Measurements from ENCODE around the gene ADAM17. TPM values are rescaled to one million over a fixed set of nuclear protein-coding genes. Genes with fewer than 3 reads are reported as not detected.
"Not testable (repeated sequence)": the region's sequence is repeated elsewhere in the genome, so short reads cannot be mapped to it uniquely, and the experiment has no call there.

The ADAM17 gene
- total and polyA plus RNA-seq, 5 donors from 2014 or later: 11.8 to 34.1 (median 14.3) TPM

- no peak overlapping the region for H3K4me3 Mint-ChIP-seq
- ATAC-seq (ENCODE audit: low read depth in 2 of 2): no peak
- H3K36me3 Mint-ChIP-seq: peaks cover 54% of the 10 kb centered on the region
- Histone ChIP-seq H3K27me3 (ENCODE audit: control insufficient read depth, insufficient read depth, low read length) (no peaks in the 10 kb centered on the region), H3K27ac (ENCODE audit: insufficient read depth, low read length, poor library complexity, severe bottlenecking) (no peak overlapping the region), H3K4me3 (ENCODE audit: low read depth, low read length) (no peak overlapping the region), H3K9me3 (ENCODE audit: control insufficient read depth in 2 of 2, low read length in 2 of 2) (no peaks in the 10 kb centered on the region), H3K4me1 (ENCODE audit: control insufficient read depth, insufficient read depth, low read length, poor library complexity, severe bottlenecking) (no peaks in the 10 kb centered on the region), H3K36me3 (ENCODE audit: control insufficient read depth, insufficient read depth, low read length) (peaks cover 63% of the 10 kb centered on the region)
- H3K27ac Mint-ChIP-seq: peak overlapping the region in 2 of 3 donors; percentile 48 to 55
- DNase-seq: no peak
- H3K27me3 Mint-ChIP-seq: no peaks in the 10 kb centered on the region
- H3K9me3 Mint-ChIP-seq: peaks cover 0 to 5% (median 1%) of the 10 kb centered on the region in 7 donors
- peaks cover 0 to 6% (median 4%) of the 10 kb centered on the region in 4 donors for H3K4me1 Mint-ChIP-seq
Measured at GRCh38 chr2:9517118-9517782, 38.4 kb downstream of the ADAM17 start.

DNA sequence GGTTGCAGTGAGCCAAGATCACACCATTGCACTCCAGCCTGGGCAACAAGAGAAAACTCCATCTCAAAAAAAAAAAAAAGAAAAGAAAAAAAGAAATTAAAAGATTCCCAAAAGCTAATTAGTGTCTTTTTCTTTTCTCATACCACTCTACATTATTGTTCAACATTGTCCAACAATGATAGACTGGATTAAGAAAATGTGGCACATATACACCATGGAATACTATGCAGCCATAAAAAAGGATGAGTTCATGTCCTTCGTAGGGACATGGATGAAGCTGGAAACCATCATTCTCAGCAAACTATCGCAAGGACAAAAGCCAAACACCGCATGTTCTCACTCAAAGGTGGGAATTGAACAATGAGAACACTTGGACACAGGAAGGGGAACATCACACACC lies 41.7 kb downstream of the ADAM17 start:
- H3K27me3 ChIP-seq (ENCODE audit: control insufficient read depth, insufficient read depth, low read length); H3K27ac Mint-ChIP-seq; H3K9me3 Mint-ChIP-seq; H3K4me1 ChIP-seq (ENCODE audit: control insufficient read depth, insufficient read depth, low read length, poor library complexity, severe bottlenecking); H3K4me3 ChIP-seq (ENCODE audit: low read depth, low read length); H3K27ac ChIP-seq (ENCODE audit: insufficient read depth, low read length, poor library complexity, severe bottlenecking); H3K4me1 Mint-ChIP-seq; ATAC-seq (ENCODE audit: low read depth in 2 of 2); H3K27me3 Mint-ChIP-seq; DNase-seq; H3K9me3 ChIP-seq (ENCODE audit: control insufficient read depth in 2 of 2, low read length in 2 of 2); H3K4me3 Mint-ChIP-seq: not testable (repeated sequence)
- peaks cover 40% of the 10 kb centered on the region for H3K36me3 Mint-ChIP-seq
- peaks cover 43% of the 10 kb centered on the region for H3K36me3 ChIP-seq (ENCODE audit: control insufficient read depth, insufficient read depth, low read length)

GRCh38 chr2:9508931-9509330 lies 46.7 kb downstream of the ADAM17 start:
- peaks cover 42% of the 10 kb centered on the region for H3K36me3 Mint-ChIP-seq
- H3K27ac Mint-ChIP-seq: peak overlapping the region in 2 of 3 donors; percentile 32 to 52
- H3K27me3 Mint-ChIP-seq: no peaks in the 10 kb centered on the region

DNA sequence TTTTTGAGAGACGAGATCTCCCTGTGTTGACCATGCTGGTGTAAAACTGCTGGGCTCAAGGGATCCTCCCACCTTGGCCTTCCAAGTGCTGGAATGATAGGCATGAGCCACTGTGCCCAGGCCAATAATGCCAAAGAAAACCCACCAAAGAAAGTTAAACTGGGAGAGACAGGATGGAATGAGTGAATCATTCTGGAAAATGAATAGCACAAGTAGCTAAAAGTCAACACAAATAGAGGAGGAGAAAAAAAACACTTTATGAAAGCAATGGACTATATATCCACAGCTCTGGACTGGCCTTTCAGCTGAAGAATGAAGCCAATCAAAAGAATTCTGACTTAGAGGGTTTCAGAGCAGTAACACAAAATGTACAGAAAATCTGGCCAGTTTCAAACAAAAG lies 57.4 kb downstream of the ADAM17 start:
- no peaks in the 10 kb centered on the region for H3K4me1 ChIP-seq (ENCODE audit: control insufficient read depth, insufficient read depth, low read length, poor library complexity, severe bottlenecking)
- peaks cover 52% of the 10 kb centered on the region for H3K36me3 Mint-ChIP-seq
- ATAC-seq (ENCODE audit: low read depth in 2 of 2): no peak

More at GRCh38 chr2:9508931-9509330, 46.7 kb downstream of the ADAM17 start:
- Histone ChIP-seq H3K9me3 (ENCODE audit: control insufficient read depth in 2 of 2, low read length in 2 of 2) (no peaks in the 10 kb centered on the region), H3K27ac (ENCODE audit: insufficient read depth, low read length, poor library complexity, severe bottlenecking) (no peak overlapping the region), H3K27me3 (ENCODE audit: control insufficient read depth, insufficient read depth, low read length) (no peaks in the 10 kb centered on the region), H3K36me3 (ENCODE audit: control insufficient read depth, insufficient read depth, low read length) (peaks cover 47% of the 10 kb centered on the region), H3K4me1 (ENCODE audit: control insufficient read depth, insufficient read depth, low read length, poor library complexity, severe bottlenecking) (no peaks in the 10 kb centered on the region), H3K4me3 (ENCODE audit: low read depth, low read length) (no peak overlapping the region)
- DNase-seq: no peak
- ATAC-seq (ENCODE audit: low read depth in 2 of 2): no peak
- Mint-ChIP-seq H3K4me1 (peaks cover 0 to 12% (median 4%) of the 10 kb centered on the region in 4 donors), H3K4me3 (no peak overlapping the region), H3K9me3 (peaks cover 0 to 2% (median 0%) of the 10 kb centered on the region in 7 donors)

GRCh38 chr2:9497017-9497416 lies 58.6 kb downstream of the ADAM17 start:
- no peaks in the 10 kb centered on the region for H3K9me3 Mint-ChIP-seq

More for the DNA sequence above, 57.4 kb downstream of the ADAM17 start:
- no peak overlapping the region for H3K4me3 Mint-ChIP-seq
- peaks cover 0 to 21% (median 13%) of the 10 kb centered on the region in 4 donors for H3K4me1 Mint-ChIP-seq
- Histone ChIP-seq H3K27me3 (ENCODE audit: control insufficient read depth, insufficient read depth, low read length) (no peaks in the 10 kb centered on the region), H3K4me3 (ENCODE audit: low read depth, low read length) (no peak overlapping the region), H3K27ac (ENCODE audit: insufficient read depth, low read length, poor library complexity, severe bottlenecking) (no peak overlapping the region), H3K9me3 (ENCODE audit: control insufficient read depth in 2 of 2, low read length in 2 of 2) (no peaks in the 10 kb centered on the region), H3K36me3 (ENCODE audit: control insufficient read depth, insufficient read depth, low read length) (peaks cover 73% of the 10 kb centered on the region)
- H3K9me3 Mint-ChIP-seq: no peaks in the 10 kb centered on the region
- DNase-seq: no peak
- no peak overlapping the region for H3K27ac Mint-ChIP-seq
- no peaks in the 10 kb centered on the region for H3K27me3 Mint-ChIP-seq

DNA sequence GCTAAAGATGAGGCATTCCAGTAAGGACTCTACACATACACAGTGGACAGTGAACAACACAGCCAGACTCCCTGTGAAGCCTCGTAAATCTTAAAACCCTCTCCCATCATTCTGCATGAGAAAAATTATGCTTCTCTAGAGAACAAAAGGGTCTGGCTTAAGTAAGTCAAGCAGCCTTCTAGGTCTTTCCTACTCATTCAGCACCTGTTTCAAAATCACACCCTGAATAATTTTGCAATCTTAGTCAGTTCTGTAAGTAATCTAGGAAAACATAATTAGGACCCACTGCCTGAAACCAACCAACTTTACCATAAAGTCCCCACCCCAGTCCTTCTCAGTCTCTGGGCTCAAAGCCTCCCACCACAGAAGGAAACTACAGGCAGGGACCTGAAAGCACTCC lies 61.5 kb downstream of the ADAM17 start:
- H3K4me1 ChIP-seq (ENCODE audit: control insufficient read depth, insufficient read depth, low read length, poor library complexity, severe bottlenecking): no peaks in the 10 kb centered on the region
- no peak overlapping the region for H3K27ac ChIP-seq (ENCODE audit: insufficient read depth, low read length, poor library complexity, severe bottlenecking)
- H3K4me3 ChIP-seq (ENCODE audit: low read depth, low read length): no peak overlapping the region
- Mint-ChIP-seq H3K27ac (peak overlapping the region; percentile 9 to 79 (median 22)), H3K4me3 (no peak overlapping the region), H3K9me3 (no peaks in the 10 kb centered on the region), H3K27me3 (no peaks in the 10 kb centered on the region), H3K36me3 (peaks cover 44% of the 10 kb centered on the region), H3K4me1 (peaks cover 0 to 22% (median 10%) of the 10 kb centered on the region in 4 donors)
- DNase-seq: no peak
- H3K9me3 ChIP-seq (ENCODE audit: control insufficient read depth in 2 of 2, low read length in 2 of 2): no peaks in the 10 kb centered on the region
- peaks cover 86% of the 10 kb centered on the region for H3K36me3 ChIP-seq (ENCODE audit: control insufficient read depth, insufficient read depth, low read length)
- no peaks in the 10 kb centered on the region for H3K27me3 ChIP-seq (ENCODE audit: control insufficient read depth, insufficient read depth, low read length)
- no peak for ATAC-seq (ENCODE audit: low read depth in 2 of 2)

More at GRCh38 chr2:9497017-9497416, 58.6 kb downstream of the ADAM17 start:
- DNase-seq: peak in 1 of 3 donors; percentile 32
- Mint-ChIP-seq H3K4me1 (peaks cover 0 to 24% (median 11%) of the 10 kb centered on the region in 4 donors), H3K36me3 (peaks cover 49% of the 10 kb centered on the region), H3K27me3 (no peaks in the 10 kb centered on the region), H3K27ac (peak overlapping the region; percentile 44 to 80 (median 77)), H3K4me3 (no peak overlapping the region)
- Histone ChIP-seq H3K9me3 (ENCODE audit: control insufficient read depth in 2 of 2, low read length in 2 of 2) (no peaks in the 10 kb centered on the region), H3K4me1 (ENCODE audit: control insufficient read depth, insufficient read depth, low read length, poor library complexity, severe bottlenecking) (no peaks in the 10 kb centered on the region), H3K36me3 (ENCODE audit: control insufficient read depth, insufficient read depth, low read length) (peaks cover 80% of the 10 kb centered on the region), H3K27me3 (ENCODE audit: control insufficient read depth, insufficient read depth, low read length) (no peaks in the 10 kb centered on the region), H3K4me3 (ENCODE audit: low read depth, low read length) (no peak overlapping the region), H3K27ac (ENCODE audit: insufficient read depth, low read length, poor library complexity, severe bottlenecking) (no peak overlapping the region)
- peak; percentile 50 to 56 for ATAC-seq (ENCODE audit: low read depth in 2 of 2)

- H3K27me3 ChIP-seq (ENCODE audit: control insufficient read depth, insufficient read depth, low read length): no peaks in the 10 kb centered on the region
- no peaks in the 10 kb centered on the region for H3K9me3 ChIP-seq (ENCODE audit: control insufficient read depth in 2 of 2, low read length in 2 of 2)
- H3K27ac ChIP-seq (ENCODE audit: insufficient read depth, low read length, poor library complexity, severe bottlenecking): no peak overlapping the region
- Mint-ChIP-seq H3K4me3 (no peak overlapping the region), H3K27ac (peak overlapping the region; percentile 9 to 42 (median 11)), H3K36me3 (peaks cover 50% of the 10 kb centered on the region), H3K4me1 (peaks cover 4 to 27% (median 13%) of the 10 kb centered on the region in 4 donors), H3K9me3 (no peaks in the 10 kb centered on the region), H3K27me3 (no peaks in the 10 kb centered on the region)
- ATAC-seq (ENCODE audit: low read depth in 2 of 2) (no peak), DNase-seq (no peak)
- no peaks in the 10 kb centered on the region for H3K4me1 ChIP-seq (ENCODE audit: control insufficient read depth, insufficient read depth, low read length, poor library complexity, severe bottlenecking)
- H3K36me3 ChIP-seq (ENCODE audit: control insufficient read depth, insufficient read depth, low read length): peaks cover 91% of the 10 kb centered on the region
- no peak overlapping the region for H3K4me3 ChIP-seq (ENCODE audit: low read depth, low read length)
Measured at GRCh38 chr2:9493478-9493877, 62.2 kb downstream of the ADAM17 start.

DNA sequence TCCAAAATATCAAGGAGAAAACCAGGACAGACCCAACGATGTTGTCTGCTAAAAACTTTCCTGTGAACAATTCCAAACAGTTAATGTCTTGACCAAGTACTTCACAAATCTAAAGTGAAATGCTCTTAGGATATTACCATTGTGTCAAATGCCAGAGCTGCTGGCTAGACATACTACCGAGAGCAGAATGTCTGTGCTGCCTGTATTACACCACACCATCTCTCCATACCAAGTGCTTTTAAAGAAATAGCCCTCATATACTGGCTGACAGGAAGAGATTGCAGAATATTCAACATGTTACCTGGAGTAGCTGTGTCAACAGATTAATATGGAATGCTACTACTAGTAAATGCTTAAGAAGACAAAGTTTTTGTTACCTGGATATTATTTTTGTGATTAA lies 62.7 kb downstream of the ADAM17 start:
- H3K27ac Mint-ChIP-seq: no peak overlapping the region
- H3K4me3 Mint-ChIP-seq: no peak overlapping the region
- DNase-seq (no peak), ATAC-seq (ENCODE audit: low read depth in 2 of 2) (no peak)
- H3K36me3 ChIP-seq (ENCODE audit: control insufficient read depth, insufficient read depth, low read length): peaks cover 91% of the 10 kb centered on the region
- H3K9me3 ChIP-seq (ENCODE audit: control insufficient read depth in 2 of 2, low read length in 2 of 2): no peaks in the 10 kb centered on the region
- H3K36me3 Mint-ChIP-seq: peaks cover 51% of the 10 kb centered on the region
- H3K4me1 Mint-ChIP-seq: peaks cover 7 to 25% (median 13%) of the 10 kb centered on the region in 4 donors
- H3K27me3 ChIP-seq (ENCODE audit: control insufficient read depth, insufficient read depth, low read length): no peaks in the 10 kb centered on the region
- no peaks in the 10 kb centered on the region for H3K9me3 Mint-ChIP-seq
- no peaks in the 10 kb centered on the region for H3K4me1 ChIP-seq (ENCODE audit: control insufficient read depth, insufficient read depth, low read length, poor library complexity, severe bottlenecking)
- no peak overlapping the region for H3K27ac ChIP-seq (ENCODE audit: insufficient read depth, low read length, poor library complexity, severe bottlenecking)
- no peak overlapping the region for H3K4me3 ChIP-seq (ENCODE audit: low read depth, low read length)
- H3K27me3 Mint-ChIP-seq: no peaks in the 10 kb centered on the region

Data from CD4-positive, CD25-positive, alpha-beta regulatory T cell (primary cell).